OCI-LY1 (cell line): ENCODE results near the gene MAP4K3.

Experiments
- CTCF ChIP-seq: fragments of 200-600 bp; sonication (generic), shearing (Covaris generic); IDR thresholded peaks from 2 replicates; pipeline ENCODE4 v1.5.1; 2017; ENCODE audit warnings: mild to moderate bottlenecking, antibody characterized with exemption, low read length, moderate library complexity, mixed read lengths
- EZH2 ChIP-seq: fragments of 200-600 bp; sonication (generic), shearing (Covaris generic); IDR thresholded peaks from 2 replicates; pipeline ENCODE4 v1.8.0; 2017; ENCODE audit warnings: borderline replicate concordance, mixed run types, mild to moderate bottlenecking, antibody characterized with exemption, low read length, moderate library complexity, mixed read lengths

GRCh38 chr2:39216346-39217191 lies 220.5 kb downstream of the MAP4K3 start:
- TF ChIP-seq EZH2 (no peak), CTCF (no peak)
